CD4-positive, alpha-beta T cell treated with Interleukin-4 for 4 hours (primary cell): ENCODE data around the gene KLHL3.

Source experiments
- DNase-seq: peaks from one replicate; pipeline ENCODE4 v3.0.0-alpha.2; 2020

Gene KLHL3

DNA sequence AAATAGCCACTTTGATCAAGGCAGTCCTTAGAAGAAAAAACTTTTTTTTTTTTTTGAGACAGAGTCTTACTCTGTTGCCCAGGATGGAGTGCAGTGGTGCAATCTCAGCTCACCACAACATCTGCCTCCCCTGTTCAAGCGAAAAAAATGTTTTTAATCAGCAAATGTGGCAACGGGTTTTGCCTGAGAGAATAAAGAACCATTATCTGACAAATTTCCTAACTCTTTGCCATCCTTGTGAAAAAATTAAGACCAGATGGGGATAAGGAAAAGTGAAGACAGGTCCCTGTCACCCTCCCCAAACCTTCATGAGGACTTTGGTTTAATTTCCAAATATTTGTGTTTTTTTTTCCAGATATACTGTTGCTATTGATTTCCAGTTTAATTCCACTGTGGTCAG is 129.5 kb downstream of the KLHL3 start:
- no peak for DNase-seq

DNA sequence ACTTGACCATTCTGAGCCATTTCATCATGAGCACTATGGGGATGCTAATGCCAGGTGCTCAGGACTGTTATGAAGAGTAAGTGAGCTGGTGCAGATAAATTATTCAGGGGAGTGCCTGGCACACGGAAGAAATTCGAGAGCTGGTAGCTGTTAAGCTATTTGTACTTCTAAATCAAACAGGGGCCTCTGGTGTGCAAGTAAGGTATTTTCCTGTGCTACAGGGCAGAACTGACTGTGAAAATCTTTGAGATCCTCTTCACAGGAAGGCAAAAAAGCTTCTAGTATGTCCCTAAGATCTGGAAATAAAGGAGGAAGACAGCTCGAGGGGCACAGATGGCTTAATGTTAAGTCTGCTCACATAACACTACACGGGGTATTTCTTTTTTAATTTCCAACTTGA is 130.5 kb downstream of the KLHL3 start:
- DNase-seq: no peak

DNA sequence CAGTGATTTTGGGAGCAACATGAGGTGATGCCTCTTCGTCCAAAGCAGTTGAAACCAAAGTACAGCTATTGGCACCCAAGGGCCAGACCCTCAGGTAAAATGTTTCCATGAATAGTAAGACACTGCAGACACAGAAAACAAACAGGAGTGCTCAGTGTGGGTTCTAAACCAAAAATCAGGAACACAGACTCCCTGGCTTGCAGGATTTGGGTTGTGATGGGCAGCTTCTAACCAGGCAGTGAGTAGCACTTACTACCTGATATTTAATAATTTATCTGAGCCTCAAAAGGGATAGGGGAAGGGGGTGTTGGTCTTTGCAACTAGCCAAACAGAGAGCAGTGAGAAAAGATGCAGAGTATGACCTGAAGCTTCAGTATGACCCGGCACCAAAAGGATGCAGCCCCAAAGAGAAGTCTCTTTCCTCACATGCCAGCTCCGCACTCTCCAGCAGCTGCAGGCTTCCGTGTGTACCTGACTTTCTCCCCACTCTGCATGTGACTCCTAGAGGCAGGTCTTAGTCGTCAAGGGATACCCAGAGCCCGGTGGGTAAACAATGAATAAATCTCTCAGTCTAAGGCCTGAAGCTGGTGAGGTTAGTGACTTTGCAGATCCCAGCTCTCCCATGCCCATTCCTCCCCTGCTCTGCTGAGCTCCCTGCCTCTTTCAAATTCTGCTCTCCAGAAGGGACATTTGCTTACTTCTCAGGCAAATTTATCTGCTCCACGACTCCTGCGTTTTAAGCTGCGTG is 131.4 kb downstream of the KLHL3 start:
- no peak for DNase-seq

DNA sequence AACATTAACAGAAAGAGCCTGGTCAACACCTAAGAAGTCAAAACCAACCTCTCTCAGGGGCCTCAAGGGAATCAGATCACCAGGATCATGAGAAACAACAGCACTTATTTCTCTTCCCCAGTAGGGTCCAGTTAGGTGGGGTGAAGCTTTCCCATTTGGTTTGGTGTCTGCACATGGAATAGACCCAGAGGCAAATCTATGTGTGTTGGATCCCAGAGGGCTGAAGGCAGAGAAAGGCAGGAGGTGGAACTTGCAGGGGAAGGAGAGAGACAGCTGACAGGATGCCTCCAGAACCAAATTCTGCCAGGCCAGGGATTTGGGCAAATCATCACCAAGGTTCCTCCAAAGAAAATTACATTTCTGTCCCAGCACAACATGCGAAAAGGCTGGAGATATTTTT is 132.0 kb downstream of the KLHL3 start:
- no peak for DNase-seq

DNA sequence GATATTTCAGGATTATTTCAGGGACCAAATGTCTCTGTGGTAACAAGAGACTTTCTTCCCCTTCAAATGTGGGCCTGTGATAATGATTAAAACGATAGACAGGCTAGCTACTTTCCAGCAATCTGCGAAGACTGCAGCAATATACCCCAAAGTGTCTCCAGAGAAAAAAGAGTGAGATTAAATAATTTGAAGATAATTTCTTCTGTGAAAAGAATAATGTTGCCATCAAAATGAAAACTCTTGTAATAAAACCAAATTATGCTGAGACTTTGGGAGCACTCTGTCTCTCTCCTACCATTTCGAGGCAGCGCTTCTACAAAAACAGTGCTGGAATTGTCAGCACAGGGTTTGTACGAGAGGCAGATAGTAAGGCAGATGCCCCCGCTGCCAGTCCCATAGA is 132.5 kb downstream of the KLHL3 start:
- no peak for DNase-seq

DNA sequence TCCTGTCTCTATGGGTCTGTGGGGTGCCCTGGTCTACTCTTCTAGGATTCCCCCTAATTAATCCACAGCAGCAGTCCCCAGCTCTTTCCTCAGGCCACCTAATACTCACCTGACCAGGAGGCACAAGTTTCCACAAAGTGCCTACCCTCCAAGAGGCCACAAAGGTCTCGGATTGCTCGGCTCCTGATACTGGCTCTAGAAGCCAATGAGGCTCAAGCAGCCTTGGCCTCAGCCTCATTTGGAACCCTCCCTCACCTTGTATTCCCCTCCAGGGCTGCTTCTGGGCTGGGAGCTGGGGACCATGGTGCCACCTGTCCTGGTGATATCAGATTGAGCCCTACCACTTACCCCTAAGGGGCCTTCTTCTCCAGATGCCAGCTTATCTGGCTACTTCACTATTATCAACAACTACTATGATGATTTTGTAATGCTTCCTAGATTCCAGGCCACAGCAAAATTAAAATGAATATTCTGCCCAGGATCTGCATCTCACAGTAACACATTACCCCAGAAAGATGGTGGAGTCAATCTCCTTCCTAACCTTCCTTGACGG is 133.1 kb downstream of the KLHL3 start:
- DNase-seq: no peak

DNA sequence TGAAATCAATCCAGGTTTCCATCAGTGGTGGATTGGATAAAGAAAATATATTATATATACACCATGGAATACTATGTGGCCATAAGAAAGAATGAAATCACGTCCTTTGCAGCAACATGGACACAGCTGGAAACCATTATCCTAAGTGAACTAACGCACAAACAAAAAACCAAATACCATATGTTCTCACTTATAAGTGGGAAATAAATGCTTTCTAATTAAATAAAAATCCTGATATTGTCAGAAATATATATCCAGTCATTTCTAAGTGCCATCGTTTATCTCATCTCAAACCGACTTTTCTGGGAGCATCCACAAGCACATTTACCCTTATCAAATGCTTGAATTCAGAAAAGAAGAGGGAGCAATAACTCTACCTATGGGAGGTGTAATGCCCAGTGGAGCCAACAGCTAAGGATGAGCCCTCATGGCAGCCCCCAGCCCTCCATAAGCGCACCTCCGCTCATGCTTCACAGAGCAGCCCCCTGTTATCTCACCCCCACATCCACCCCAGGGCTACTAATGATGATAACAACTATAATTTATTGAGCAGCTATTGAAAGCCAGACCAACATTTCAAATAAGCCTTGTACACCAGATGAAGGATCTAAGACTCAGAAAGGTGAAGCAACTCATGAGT is 135.0 kb downstream of the KLHL3 start:
- no peak for DNase-seq

GRCh38 chr5:137599457-137599856 is 136.4 kb downstream of the KLHL3 start:
- no peak for DNase-seq

DNA sequence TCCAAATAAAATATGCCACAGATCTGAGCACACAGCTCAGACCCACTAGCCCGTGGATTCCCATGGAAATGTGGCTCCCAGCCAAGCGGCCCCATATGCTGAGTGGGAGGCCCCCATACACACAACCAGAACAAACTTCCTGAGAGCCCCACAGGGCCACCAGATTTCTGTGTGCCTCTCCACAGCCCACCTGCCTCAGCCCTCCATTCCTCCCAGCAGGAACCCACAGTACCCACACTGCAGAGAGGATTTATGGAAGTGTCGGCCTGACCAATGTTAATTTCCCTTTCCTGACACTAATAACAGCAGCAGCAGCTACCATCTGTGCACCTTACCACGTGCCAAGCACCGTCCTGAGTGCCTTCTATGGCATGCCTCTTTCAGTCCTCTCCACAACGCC is 137.5 kb downstream of the KLHL3 start:
- no peak for DNase-seq

DNA sequence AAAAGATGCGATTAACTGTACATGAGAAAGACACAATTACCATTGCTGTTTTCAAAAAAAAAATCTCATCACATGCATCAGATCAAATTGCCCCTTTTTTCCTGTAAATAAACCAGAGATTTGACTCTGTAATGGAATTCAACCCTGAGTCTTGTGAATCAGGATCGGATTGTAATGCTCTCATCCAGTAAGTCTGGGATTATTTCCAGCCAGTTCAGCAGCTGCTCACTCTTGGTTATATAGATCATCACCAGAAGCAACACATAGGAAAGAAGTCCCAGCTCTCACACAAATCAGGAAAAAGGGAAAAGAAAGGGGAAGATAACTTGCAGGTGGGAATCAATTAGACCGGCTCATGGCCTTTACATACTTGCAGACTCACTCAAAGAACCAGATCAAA is 138.9 kb downstream of the KLHL3 start:
- DNase-seq: no peak

GRCh38 chr5:137595396-137596079 is 140.4 kb downstream of the KLHL3 start:
- DNase-seq: no peak

- DNase-seq: no peak
These were observed 141.2 kb downstream of the KLHL3 start for GRCh38 chr5:137594717-137595116.

DNA sequence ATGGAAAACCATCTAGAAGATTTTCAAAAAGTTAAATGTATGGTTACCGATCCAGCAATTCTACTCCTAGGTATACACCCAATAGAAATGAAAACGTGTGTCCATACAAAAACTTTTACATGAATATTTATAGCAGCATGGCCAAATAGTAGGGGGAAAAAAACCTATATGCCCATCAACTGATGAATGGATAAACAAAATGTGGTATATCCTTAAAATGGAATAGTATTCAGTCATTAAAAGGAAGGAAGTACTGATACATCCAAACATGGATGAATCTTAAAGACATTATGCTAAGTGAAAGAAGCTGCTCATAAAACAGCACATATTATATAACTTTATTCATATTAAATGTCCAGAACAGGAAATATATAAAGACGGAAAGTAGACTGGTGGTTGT is 143.6 kb downstream of the KLHL3 start:
- no peak for DNase-seq

DNA sequence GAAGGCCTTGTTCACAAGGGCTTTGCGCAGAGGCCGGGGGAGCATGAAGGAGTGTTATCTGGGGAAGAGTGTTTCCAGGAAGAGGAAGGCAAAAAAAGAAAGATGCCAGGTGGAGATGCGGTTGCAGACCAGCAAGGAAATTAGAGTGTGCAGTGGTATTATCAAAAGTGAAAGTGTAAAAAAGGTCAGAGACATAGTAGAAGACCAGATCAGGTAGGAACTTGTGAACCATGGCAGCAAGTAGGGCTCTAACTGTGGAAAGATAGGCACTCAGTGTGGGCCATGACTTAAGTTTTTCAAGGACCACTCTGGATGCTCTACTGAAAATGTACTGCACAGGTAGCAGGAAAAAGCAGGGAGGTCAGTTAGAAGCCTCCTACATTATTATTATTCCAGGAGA is 146.7 kb downstream of the KLHL3 start:
- no peak for DNase-seq

- no peak for DNase-seq
These were observed 148.0 kb downstream of the KLHL3 start for GRCh38 chr5:137587919-137588318.

DNA sequence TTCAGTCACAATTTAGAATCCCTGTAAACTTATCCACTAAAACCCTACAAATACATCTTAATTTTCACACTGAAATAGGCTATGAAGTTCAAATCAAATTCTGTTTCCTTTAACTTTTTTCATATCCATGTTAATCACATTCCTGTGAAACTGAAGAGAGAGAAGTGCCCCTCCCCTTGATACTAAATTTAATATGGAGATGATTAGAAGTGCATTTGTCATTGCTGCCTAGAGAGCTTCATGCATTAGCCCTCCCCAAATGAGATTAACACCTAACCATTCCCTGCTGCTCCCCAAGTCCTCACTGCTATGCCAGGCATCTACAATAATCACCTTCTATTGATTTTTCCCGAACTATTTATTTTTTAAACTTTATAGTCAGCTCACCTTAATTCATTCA is 151.6 kb downstream of the KLHL3 start:
- no peak for DNase-seq

DNA sequence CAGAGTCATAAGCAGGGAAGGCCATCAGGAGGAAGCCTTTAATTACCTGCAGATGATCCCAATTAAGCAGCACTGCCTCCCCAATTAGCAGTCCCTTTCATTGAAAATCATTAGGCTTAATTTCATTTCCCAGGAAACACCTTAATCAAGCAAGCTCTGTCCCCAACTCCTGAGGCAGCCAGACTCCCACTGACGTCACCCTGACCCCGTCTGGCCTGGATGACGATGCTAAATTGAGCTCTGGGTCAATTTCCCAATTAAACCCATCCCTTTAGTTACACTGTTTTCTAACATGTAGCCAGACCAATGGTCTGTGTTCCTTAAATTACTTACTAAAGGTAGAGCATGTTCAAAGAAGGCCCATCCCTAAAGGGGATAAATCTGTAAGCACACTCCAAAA is 152.8 kb downstream of the KLHL3 start:
- DNase-seq: no peak

GRCh38 chr5:137582218-137582617 is 153.7 kb downstream of the KLHL3 start:
- DNase-seq: no peak

DNA sequence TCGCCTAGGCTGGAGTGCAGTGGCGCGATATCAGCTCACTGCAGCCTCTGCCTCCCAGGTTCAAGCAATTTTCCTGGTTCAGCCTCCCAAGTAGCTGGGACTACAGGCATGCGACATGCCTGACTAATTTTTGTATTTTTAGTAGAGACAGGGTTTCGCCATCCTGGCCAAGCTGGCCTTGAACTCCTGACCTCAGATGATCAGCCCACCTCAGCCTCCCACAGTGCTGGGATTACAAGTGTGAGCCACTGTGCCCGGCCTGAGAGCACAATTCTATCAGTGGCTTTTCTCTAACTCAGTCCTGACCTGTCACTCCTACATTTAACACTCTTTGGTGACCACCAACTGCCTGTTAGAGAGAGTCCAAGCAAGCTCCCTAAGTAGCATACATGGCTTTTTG is 154.1 kb downstream of the KLHL3 start:
- no peak for DNase-seq

- no peak for DNase-seq
These were observed 155.9 kb downstream of the KLHL3 start for GRCh38 chr5:137580030-137580429.

DNA sequence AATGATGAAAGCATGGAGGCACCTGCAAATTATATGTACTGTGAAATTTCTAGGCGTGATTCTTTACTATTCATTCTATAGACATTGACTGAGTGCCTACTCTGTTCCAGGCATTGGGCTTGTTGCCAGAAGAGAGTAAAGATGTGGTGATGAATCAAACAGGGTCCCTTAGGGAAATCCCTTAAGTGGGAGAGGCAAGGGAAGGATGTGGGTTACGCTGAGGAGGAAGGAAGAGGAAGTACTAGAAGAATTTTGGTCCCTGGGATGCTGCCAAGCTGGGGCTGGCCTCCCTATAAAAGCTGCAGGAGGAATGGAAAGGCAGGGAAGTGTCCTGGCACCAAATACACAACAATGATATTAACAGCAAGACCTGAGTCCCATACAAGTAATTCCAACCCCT is 160.0 kb downstream of the KLHL3 start:
- DNase-seq: no peak

DNA sequence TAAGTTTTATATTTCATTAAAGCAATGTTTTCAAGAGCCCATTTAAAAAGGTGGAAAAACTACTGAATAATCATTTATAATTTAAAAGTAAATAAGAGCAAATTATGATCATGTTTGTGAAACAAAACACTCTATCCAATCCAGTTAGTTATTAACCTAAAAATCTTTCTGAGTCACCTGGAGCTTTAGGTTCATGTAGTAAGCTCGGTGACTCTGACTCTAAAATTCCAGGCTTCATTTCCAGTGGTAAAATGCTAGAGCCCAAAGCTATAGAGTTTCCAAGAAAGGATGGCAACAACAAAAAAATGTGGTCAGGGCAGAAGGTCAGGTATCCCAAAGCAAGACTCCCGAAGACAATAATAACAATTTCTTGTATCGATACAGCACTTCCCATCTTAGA is 160.7 kb downstream of the KLHL3 start:
- no peak for DNase-seq

GRCh38 chr5:137573376-137573775 is 162.5 kb downstream of the KLHL3 start:
- DNase-seq: no peak
